NOMO-1 treated with dmso at 0.1 percent for 144 hours (cell line): ENCODE measurements around the gene PCDHB12.
"Not testable (repeated sequence)": the region's sequence is repeated elsewhere in the genome, so short reads cannot be mapped to it uniquely, and the experiment has no call there.

ENCODE experiments used
- DNase-seq: peaks from one replicate; lab custom pipeline; 2025; ENCODE audit not compliant: unreplicated experiment; lab: John Stamatoyannopoulos, UW

Gene PCDHB12

GRCh38 chr5:141208478-141208877, at the start of gene PCDHB12:
TSS of gene PCDHB12 (plus strand) at chr5:141208719. CDS start at chr5:141208908, 189 bp downstream.
- no peak for DNase-seq

- DNase-seq, result no peak
Measured at GRCh38 chr5:141172381-141173204, 35.9 kb upstream of the PCDHB12 start, which contains the start of gene PCDHB7. TSS of gene PCDHB7 (plus strand) at chr5:141172644. CDS start at chr5:141172836, 192 bp downstream.

DNA sequence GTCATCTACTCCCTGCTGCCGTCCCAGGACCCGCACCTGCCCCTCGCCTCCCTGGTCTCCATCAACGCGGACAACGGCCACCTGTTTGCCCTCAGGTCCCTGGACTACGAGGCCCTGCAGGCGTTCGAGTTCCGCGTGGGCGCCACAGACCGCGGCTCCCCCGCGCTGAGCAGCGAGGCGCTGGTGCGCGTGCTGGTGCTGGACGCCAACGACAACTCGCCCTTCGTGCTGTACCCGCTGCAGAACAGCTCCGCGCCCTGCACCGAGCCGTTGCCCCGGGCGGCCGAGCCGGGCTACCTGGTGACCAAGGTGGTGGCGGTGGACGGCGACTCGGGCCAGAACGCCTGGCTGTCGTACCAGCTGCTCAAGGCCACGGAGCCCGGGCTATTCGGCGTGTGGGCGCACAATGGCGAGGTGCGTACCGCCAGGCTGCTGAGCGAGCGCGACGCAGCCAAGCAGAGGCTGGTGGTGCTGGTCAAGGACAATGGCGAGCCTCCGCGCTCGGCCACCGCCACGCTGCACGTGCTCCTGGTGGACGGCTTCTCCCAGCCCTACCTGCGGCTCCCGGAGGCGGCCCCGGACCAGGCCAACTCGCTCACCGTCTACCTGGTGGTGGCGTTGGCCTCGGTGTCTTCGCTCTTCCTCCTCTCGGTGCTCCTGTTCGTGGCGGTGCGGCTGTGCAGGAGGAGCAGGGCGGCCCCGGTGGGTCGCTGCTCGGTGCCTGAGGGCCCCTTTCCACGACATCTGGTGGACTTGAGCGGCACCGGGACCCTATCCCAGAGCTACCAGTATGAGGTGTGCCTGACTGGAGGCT, 34.0 kb upstream of the PCDHB12 start:
- DNase-seq, result not testable (repeated sequence)

DNA sequence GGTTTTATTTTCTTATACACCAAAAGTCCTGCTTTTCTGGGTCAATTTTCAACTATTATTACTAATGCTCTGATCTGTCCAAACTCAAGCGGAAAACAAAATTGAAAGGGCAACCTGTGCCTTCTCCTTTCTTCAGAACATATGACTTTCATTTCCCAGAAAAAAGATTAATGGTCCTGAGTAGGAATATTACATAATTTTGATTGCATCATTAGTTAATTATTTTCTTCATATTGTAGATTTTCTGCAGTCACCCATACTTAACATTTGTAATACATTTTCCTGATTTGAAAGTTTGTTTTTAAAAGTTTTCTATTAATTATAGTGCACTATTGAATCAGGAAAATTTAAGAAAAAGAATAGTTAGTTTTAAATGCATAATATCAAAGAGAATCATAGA, 32.6 kb upstream of the PCDHB12 start:
- DNase-seq, result no peak

DNA sequence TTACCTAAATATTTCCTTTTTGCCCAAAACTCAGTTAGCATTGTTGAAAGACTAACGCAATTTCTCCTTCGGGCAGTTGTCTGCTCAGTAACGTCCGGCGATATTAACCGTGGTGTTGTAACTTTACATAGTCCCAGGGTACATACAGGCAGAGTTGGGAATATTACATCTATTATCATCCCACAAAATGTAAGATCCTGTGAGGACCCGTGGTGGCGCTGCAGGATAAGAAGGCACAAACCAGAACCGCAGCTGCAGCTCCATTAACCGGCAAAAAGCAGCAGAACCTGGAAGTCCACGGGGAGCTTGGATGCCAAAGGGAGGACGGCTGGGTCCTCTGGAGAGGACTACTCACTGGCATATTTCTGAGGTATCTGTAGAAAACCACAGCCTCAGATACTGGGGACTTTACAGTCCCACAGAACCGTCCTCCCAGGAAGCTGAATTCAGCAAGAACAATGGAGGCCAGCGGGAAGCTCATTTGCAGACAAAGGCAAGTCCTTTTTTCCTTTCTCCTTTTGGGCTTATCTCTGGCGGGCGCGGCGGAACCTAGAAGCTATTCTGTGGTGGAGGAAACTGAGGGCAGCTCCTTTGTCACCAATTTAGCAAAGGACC, 30.8 kb upstream of the PCDHB12 start, which contains the start of gene PCDHB8:
Gene PCDHB8 (plus strand): TSS at position 214 of the 615 bp plus-strand sequence. CDS start 245 bp downstream, at position 459.
- not testable (repeated sequence) for DNase-seq

DNA sequence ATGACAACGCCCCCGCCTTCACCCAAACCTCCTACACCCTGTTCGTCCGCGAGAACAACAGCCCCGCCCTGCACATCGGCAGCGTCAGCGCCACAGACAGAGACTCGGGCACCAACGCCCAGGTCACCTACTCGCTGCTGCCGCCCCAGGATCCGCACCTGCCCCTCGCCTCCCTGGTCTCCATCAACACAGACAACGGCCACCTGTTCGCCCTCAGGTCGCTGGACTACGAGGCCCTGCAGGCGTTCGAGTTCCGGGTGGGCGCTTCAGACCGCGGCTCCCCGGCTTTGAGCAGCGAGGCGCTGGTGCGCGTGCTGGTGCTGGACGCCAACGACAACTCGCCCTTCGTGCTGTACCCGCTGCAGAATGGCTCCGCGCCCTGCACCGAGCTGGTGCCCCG, 29.1 kb upstream of the PCDHB12 start:
- DNase-seq, result not testable (repeated sequence)

DNA sequence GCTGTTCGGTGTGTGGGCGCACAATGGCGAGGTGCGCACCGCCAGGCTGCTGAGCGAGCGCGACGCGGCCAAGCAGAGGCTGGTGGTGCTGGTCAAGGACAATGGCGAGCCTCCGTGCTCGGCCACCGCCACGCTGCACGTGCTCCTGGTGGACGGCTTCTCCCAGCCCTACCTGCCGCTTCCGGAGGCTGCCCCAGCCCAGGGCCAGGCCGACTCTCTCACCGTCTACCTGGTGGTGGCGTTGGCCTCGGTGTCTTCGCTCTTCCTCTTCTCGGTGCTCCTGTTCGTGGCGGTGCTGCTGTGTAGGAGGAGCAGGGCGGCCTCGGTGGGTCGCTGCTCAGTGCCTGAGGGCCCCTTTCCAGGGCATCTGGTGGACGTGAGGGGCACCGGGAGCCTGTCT, 28.6 kb upstream of the PCDHB12 start:
- DNase-seq, result not testable (repeated sequence)

DNA sequence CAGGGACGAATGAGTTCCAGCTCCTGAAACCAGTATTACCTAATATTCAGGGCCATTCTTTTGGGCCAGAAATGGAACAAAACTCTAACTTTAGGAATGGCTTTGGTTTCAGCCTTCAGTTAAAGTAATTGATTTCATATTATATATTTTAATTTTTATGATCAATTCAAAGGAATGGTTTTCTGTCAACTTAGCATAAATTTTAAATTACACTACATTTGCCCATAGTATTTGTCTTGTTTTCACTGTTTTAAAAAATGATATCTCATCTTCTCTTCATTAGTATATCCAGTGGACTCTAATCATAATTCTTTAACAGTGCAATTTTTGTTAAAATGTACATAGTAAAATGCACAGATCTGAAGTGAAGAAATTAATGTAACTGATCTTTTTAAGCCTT, 28.2 kb upstream of the PCDHB12 start:
- no peak for DNase-seq

- DNase-seq, result no peak
Measured at GRCh38 chr5:141182248-141182647, 26.3 kb upstream of the PCDHB12 start, which contains the start of gene PCDHB16. TSS of gene PCDHB16 (plus strand) at chr5:141182387. CDS start at chr5:141182560, 173 bp downstream.

DNA sequence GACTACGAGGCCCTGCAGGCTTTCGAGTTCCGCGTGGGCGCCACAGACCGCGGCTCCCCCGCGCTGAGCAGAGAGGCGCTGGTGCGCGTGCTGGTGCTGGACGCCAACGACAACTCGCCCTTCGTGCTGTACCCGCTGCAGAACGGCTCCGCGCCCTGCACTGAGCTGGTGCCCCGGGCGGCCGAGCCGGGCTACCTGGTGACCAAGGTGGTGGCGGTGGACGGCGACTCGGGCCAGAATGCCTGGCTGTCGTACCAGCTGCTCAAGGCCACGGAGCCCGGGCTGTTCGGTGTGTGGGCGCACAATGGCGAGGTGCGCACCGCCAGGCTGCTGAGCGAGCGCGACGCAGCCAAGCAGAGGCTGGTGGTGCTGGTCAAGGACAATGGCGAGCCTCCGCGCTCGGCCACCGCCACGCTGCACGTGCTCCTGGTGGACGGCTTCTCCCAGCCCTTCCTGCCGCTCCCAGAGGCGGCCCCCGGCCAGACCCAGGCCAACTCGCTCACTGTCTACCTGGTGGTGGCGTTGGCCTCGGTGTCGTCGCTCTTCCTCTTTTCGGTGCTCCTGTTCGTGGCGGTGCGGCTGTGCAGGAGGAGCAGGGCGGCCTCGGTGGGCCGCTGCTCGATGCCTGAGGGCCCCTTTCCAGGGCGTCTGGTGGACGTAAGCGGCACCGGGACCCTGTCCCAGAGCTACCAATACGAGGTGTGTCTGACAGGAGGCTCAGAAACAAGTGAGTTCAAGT, 24.2 kb upstream of the PCDHB12 start:
- DNase-seq, result not testable (repeated sequence)

DNA sequence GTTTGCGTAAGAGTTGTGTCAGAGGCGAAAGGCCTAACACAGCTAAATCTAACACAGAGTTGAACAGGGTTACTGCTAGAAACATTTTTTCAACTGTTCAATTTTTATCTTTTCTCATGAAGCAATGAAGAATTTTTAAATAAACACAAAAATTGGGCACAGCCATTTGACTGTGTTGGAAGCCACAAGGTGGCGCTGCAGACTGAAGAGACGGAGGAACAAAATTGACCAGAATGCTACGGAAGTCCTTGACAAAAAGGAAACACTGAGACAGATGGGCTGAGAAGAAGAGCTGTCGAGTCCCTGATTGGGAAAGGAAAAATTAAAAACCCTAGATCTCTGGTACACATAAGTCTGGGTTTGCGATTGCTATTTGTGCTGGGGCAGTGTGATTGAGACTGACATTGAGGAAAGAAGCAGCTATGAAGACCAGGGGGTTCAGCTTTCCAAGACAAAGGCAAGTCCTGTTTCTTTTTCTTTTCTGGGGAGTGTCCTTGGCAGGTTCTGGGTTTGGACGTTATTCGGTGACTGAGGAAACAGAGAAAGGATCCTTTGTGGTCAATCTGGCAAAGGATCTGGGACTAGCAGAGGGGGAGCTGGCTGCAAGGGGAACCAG, 21.5 kb upstream of the PCDHB12 start, which contains the start of gene PCDHB9:
Gene PCDHB9 (plus strand): TSS at position 265 of the 616 bp plus-strand sequence. CDS start 158 bp downstream, at position 423.
- DNase-seq, result no peak

- not testable (repeated sequence) for DNase-seq
Measured at GRCh38 chr5:141188682-141189081, 19.8 kb upstream of the PCDHB12 start.

DNA sequence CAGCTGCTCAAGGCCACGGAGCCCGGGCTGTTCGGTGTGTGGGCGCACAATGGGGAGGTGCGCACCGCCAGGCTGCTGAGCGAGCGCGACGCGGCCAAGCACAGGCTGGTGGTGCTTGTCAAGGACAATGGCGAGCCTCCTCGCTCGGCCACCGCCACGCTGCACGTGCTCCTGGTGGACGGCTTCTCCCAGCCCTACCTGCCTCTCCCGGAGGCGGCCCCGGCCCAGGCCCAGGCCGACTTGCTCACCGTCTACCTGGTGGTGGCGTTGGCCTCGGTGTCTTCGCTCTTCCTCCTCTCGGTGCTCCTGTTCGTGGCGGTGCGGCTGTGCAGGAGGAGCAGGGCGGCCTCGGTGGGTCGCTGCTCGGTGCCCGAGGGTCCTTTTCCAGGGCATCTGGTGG, 19.4 kb upstream of the PCDHB12 start:
- not testable (repeated sequence) for DNase-seq

DNA sequence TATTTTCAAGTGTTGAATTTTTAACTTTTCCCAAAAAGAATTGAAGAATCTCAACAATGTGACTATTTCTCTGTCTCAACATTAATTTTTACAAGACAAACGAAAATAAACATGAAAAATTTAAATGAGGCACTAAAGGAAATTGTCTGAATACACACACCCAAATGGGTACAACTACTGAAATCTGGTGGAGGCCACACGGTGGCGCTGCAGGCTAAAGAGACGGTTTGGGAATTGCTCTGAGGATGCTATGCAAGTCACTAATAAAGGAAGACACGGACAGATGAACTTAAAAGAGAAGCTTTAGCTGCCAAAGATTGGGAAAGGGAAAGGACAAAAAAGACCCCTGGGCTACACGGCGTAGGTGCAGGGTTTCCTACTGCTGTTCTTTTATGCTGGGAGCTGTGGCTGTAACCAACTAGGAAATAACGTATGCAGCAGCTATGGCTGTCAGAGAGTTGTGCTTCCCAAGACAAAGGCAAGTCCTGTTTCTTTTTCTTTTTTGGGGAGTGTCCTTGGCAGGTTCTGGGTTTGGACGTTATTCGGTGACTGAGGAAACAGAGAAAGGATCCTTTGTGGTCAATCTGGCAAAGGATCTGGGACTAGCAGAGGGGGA, 16.3 kb upstream of the PCDHB12 start, which contains the start of gene PCDHB10:
Gene PCDHB10 (plus strand): TSS at position 244 of the 616 bp plus-strand sequence. CDS start 200 bp downstream, at position 444.
- no peak for DNase-seq

GRCh38 chr5:141194332-141194731, 14.2 kb upstream of the PCDHB12 start:
- not testable (repeated sequence) for DNase-seq

GRCh38 chr5:141196363-141196762, 12.2 kb upstream of the PCDHB12 start:
- no peak for DNase-seq

- no peak for DNase-seq
Measured at GRCh38 chr5:141199359-141200235, 8.9 kb upstream of the PCDHB12 start, which contains the start of gene PCDHB11. TSS of gene PCDHB11 (plus strand) at chr5:141199627. CDS start at chr5:141199775, 148 bp downstream.

DNA sequence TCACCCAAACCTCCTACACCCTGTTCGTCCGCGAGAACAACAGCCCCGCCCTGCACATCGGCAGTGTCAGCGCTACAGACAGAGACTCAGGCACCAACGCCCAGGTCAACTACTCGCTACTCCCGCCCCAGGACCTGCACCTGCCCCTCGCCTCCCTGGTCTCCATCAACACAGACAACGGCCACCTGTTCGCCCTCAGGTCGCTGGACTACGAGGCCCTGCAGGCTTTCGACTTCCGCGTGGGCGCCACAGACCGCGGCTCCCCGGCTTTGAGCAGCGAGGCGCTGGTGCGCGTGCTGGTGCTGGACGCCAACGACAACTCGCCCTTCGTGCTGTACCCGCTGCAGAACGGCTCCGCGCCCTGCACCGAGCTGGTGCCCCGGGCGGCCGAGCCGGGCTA, 7.4 kb upstream of the PCDHB12 start:
- DNase-seq, result not testable (repeated sequence)
